GM12878 (cell line): Measurements from ENCODE around the gene BRINP3. TPM values are rescaled to one million over a fixed set of nuclear protein-coding genes. Genes with fewer than 3 reads are reported as not detected.
"Not testable (repeated sequence)": the region's sequence is repeated elsewhere in the genome, so short reads cannot be mapped to it uniquely, and the experiment has no call there.

Experiments
- ATAC-seq: fragments of 200-7000 bp; cut with Tn5 transposase; 3 replicates; pipeline ENCODE4 v1.9.1; 2020; ENCODE audit warnings: mild to moderate bottlenecking, moderate library complexity
- BruUV-seq: library from RNA; stranded (reverse); fragments of 400-500 nt; replicated peaks from 2 replicates; lab custom pipeline; 2021; lab: Mats Ljungman, UMichigan
- CTCF ChIA-PET: fragments of 300-600 bp; sonication (Branson Sonifier 250); formaldehyde crosslinking; extraction: SDS; loops from one replicate; lab custom pipeline; 2021; ENCODE audit warnings: inconsistent platforms; lab: Yijun Ruan, JAX
- POLR2A ChIA-PET: fragments of 350-600 bp; formaldehyde crosslinking; extraction: SDS; loops from one replicate; lab custom pipeline; 2021; ENCODE audit warnings: inconsistent platforms; lab: Charles Lee
- RAD21 ChIA-PET: fragments of 300-600 bp; sonication (Branson Sonifier 250); formaldehyde crosslinking; loops from one replicate; lab custom pipeline; 2023; ENCODE audit warnings: antibody characterized with exemption; ENCODE audit not compliant: unreplicated experiment; lab: Charles Lee
- SMC1A ChIA-PET: fragments of 300-600 bp; sonication (Branson Sonifier 250); formaldehyde crosslinking; loops from one replicate; lab custom pipeline; 2023; ENCODE audit not compliant: unreplicated experiment, uncharacterized antibody; lab: Charles Lee
- DNase-seq: peaks from one replicate; pipeline ENCODE4 v3.0.0-alpha.2; 2011; ENCODE audit warnings: low read depth, low spot score
- FAIRE-seq: peaks from 3 replicates; lab custom pipeline; 2011; peaks lifted over from hg19 to GRCh38; lab: Jason Lieb, UNC
- H2AFZ ChIP-seq: 2 replicates; pipeline ENCODE4 v1.6.0; 2011; ENCODE audit warnings: low read depth, low read length, control low read depth; ENCODE audit not compliant: control insufficient read depth
- H3K27ac ChIP-seq: 2 replicates; pipeline ENCODE4 v1.5.1; 2011; ENCODE audit warnings: control low read depth; ENCODE audit not compliant: control insufficient read depth, insufficient read depth
- H3K27me3 ChIP-seq, 2 experiments: replicated peaks in 1 of 2; 2 replicates each; pipeline versions ENCODE4 v1.6.0 to v1.6.1; 2011; ENCODE audit warnings: low read length in 1 of 2; ENCODE audit not compliant: control insufficient read depth in 2 of 2, insufficient read depth in 2 of 2
- H3K36me3 ChIP-seq, 2 experiments: 2 replicates each; pipeline ENCODE4 v1.5.1; 2011; ENCODE audit warnings: low read length in 1 of 2; ENCODE audit not compliant: control insufficient read depth in 2 of 2, insufficient read depth in 2 of 2
- H3K4me1 ChIP-seq: 2 replicates; pipeline ENCODE4 v1.6.1; 2011; ENCODE audit warnings: mild to moderate bottlenecking, low read length, moderate library complexity, mixed read lengths; ENCODE audit not compliant: control insufficient read depth, insufficient read depth
- H3K4me2 ChIP-seq: 2 replicates; pipeline ENCODE4 v1.6.0; 2011; ENCODE audit warnings: control low read depth; ENCODE audit not compliant: control insufficient read depth, insufficient read depth
- H3K4me3 ChIP-seq: fragments of 200-600 bp; sonication (generic); 2 replicates; pipeline ENCODE4 v1.5.1; 2016
- H3K79me2 ChIP-seq: 2 replicates; pipeline ENCODE4 v1.6.0; 2011; ENCODE audit warnings: low read length; ENCODE audit not compliant: control insufficient read depth, insufficient read depth
- H3K9ac ChIP-seq: 2 replicates; pipeline ENCODE4 v1.8.0; 2011; ENCODE audit warnings: low read length, control low read depth, mixed read lengths; ENCODE audit not compliant: control insufficient read depth, insufficient read depth
- H3K9me3 ChIP-seq: replicated peaks from 3 replicates; pipeline ENCODE4 v1.5.1; 2011; ENCODE audit warnings: mild to moderate bottlenecking, low read length; ENCODE audit not compliant: control insufficient read depth, insufficient read depth
- H4K20me1 ChIP-seq: 2 replicates; pipeline ENCODE4 v1.6.0; 2011; ENCODE audit not compliant: control insufficient read depth, insufficient read depth
- EGR1 ChIP-seq, 2 experiments: IDR thresholded peaks; 1 replicate in 1 of 2; 2 replicates in 1 of 2; pipeline ENCODE4 v1.6.1; 2011 to 2012; ENCODE audit warnings: low read depth in 2 of 2, low read length in 2 of 2, borderline replicate concordance in 1 of 2, mild to moderate bottlenecking in 1 of 2, moderate library complexity in 1 of 2
- NKRF ChIP-seq: fragments of 450-650 bp; conservative IDR thresholded peaks from 2 replicates; pipeline ENCODE4 v1.6.1; 2017; ENCODE audit warnings: mild to moderate bottlenecking, moderate library complexity
- USF1 ChIP-seq: IDR thresholded peaks from 2 replicates; pipeline ENCODE4 v1.6.1; 2011; ENCODE audit warnings: borderline replicate concordance, low read depth, mild to moderate bottlenecking, moderate library complexity, mixed read lengths, low read length; ENCODE audit not compliant: insufficient read depth; ENCODE audit errors: extremely low read length
- ZNF687 ChIP-seq: fragments of 450-650 bp; IDR thresholded peaks from 2 replicates; pipeline ENCODE4 v1.6.1; 2017; ENCODE audit warnings: mild to moderate bottlenecking, moderate library complexity
- WGBS: methylation state at CpG from one replicate; pipeline ENCODE4 v1.1.6; 2016; ENCODE audit warnings: low lambda C conversion rate; ENCODE audit not compliant: insufficient replicate concordance, insufficient coverage; ENCODE audit errors: missing lambda C conversion rate; 5-methylcytosine and 5-hydroxymethylcytosine counted together
- in situ Hi-C: fragments of 300-500 bp; cut with MboI; formaldehyde crosslinking; loops from 9 replicates; pipeline ENCODE4 v1.14.3; 2018; ENCODE audit warnings: mixed read lengths
- intact Hi-C: fragments of 100-400 bp; cut with micrococcal nuclease; formaldehyde crosslinking; loops from one replicate; pipeline ENCODE4 v1.14.2; 2022; ENCODE audit not compliant: unreplicated experiment
- polyA plus RNA-seq, 11 experiments: library from polyadenylated mRNA; depleted of rRNA in 4 of 11; unstranded in 6 of 11; stranded (reverse) in 5 of 11; fragments of >200 nt; fragmentation: Nextera tagmentation in 4 of 11; fragmentation: Illumina TruSeq in 1 of 11; extraction: Ambion mirVana in 4 of 11; extraction: Trizol in 1 of 11; gene quantifications; 1 replicate in 1 of 11; 2 replicates in 10 of 11; pipeline versions ENCODE4 v1.2.1 to v1.2.3, GENCODE V29; 2011 to 2016; ENCODE audit warnings: inconsistent platforms in 2 of 11, missing spikeins in 2 of 11, low read depth in 1 of 11
- total RNA-seq, 4 experiments: library from RNA; depleted of rRNA in 3 of 4; stranded (reverse); fragments of >200 nt in 3 of 4; fragmentation: Illumina TruSeq in 1 of 4; extraction: Trizol in 1 of 4; gene quantifications; 2 replicates each; pipeline versions ENCODE4 v1.2.1 to v1.2.3, GENCODE V29; 2013 to 2021

BRINP3 gene
- total and polyA plus RNA-seq, 10 of the 15 experiments (the other 5 are each of a cell fraction or from before 2014, with no cell fraction given): under 0.01 TPM; not detected in 9

- TF ChIP-seq USF1 (no peak), ZNF687 (no peak), EGR1 (IDR thresholded peaks at IDR 0.05; ENCODE audit: borderline replicate concordance in 1 of 2, low read depth in 2 of 2, low read length in 2 of 2) (no peak), NKRF (no peak)
Measured at GRCh38 chr1:190124068-190124467, 353.6 kb downstream of the BRINP3 start (continued).

GRCh38 chr1:190120564-190120963 lies 357.1 kb downstream of the BRINP3 start:
- SMC1A ChIA-PET, H3K9ac ChIP-seq, H3K36me3 ChIP-seq, in situ Hi-C loops, H2AFZ ChIP-seq, BruUV-seq, CTCF ChIA-PET, POLR2A ChIA-PET, intact Hi-C loops, H3K27me3 ChIP-seq, H3K9me3 ChIP-seq, H3K4me2 ChIP-seq, H3K27ac ChIP-seq, H4K20me1 ChIP-seq, H3K4me1 ChIP-seq, FAIRE-seq, DNase-seq, H3K4me3 ChIP-seq, H3K79me2 ChIP-seq, ATAC-seq, RAD21 ChIA-PET: not testable (repeated sequence)
- WGBS: 20% methylated on average over 10 of the region's 11 CpGs
